Skeletal muscle satellite cell (primary cell): ENCODE data around the gene C16orf92.
"Not testable (repeated sequence)": the region's sequence is repeated elsewhere in the genome, so short reads cannot be mapped to it uniquely, and the experiment has no call there.

Experiments
- H3K27me3 ChIP-seq: 2 replicates; pipeline ENCODE4 v1.7.0; 2013; ENCODE audit warnings: low read length; ENCODE audit not compliant: control insufficient read depth, insufficient read depth
- H3K36me3 ChIP-seq: 2 replicates; pipeline ENCODE4 v1.7.0; 2013; ENCODE audit warnings: mild to moderate bottlenecking, control low read depth, low read length; ENCODE audit not compliant: insufficient read depth
- H3K4me1 ChIP-seq: 2 replicates; pipeline ENCODE4 v1.7.0; 2013; ENCODE audit warnings: low read length; ENCODE audit not compliant: control insufficient read depth, insufficient read depth
- H3K4me2 ChIP-seq: 2 replicates; pipeline ENCODE4 v1.7.0; 2013; ENCODE audit warnings: mild to moderate bottlenecking, low read length
- H3K4me3 ChIP-seq: 2 replicates; pipeline ENCODE4 v1.7.0; 2013; ENCODE audit warnings: low read length
- H3K9ac ChIP-seq: 2 replicates; pipeline ENCODE4 v1.7.0; 2013; ENCODE audit warnings: mild to moderate bottlenecking, low read depth, low read length, moderate library complexity
- H3K9me3 ChIP-seq: replicated peaks from 2 replicates; pipeline ENCODE4 v1.7.0; 2013; ENCODE audit warnings: mild to moderate bottlenecking, control low read depth, low read length

The C16orf92 gene

DNA sequence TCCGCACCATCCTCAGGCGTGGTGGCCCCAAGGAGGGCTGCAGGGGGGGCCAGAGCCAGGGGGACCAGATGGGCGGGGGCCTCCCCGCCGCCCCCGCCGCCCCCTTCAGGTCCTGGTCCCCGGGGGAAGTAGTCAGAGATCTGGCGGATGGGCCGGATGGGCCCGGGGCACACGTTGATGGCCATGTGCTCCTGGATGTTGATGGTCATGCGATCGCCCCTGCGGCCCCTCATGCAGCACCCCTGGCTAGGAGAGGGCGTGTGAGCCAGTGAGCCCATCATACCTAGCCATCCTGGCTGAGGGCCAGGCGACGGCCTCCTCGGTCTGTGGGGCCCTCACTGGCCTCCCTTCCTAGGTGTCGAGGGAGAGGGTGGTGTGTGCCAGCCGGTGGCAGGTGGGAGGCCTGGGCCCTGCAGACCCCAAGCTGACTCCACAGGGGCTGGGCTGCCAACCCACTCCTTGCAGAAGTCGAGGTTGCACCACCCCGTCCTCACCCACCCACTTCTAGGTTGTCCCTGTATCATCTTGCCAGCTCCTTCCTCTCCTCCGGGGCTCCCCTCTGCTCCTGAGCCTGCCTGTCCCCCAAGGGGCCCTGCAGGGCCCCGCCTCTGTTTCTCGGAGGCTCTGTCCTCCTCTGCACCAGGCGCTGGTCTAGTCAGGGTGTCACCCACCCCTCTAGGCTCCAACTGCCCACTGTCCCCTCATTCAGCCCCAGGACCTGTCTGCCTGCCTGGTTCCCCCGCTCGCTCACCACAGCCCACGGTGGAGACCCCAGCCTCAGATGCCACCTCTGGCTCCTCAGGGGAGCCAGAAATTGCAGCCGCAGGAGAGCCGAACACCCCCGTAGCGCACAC lies 12.8 kb upstream of the C16orf92 start:
- Histone ChIP-seq H3K9me3 (no peaks in the 10 kb centered on the region), H3K9ac (no peak overlapping the region), H3K36me3 (peaks cover 5% of the 10 kb centered on the region), H3K27me3 (peaks cover 32% of the 10 kb centered on the region), H3K4me3 (no peak overlapping the region), H3K4me1 (peaks cover 6% of the 10 kb centered on the region), H3K4me2 (peak overlapping the region; percentile 53)

DNA sequence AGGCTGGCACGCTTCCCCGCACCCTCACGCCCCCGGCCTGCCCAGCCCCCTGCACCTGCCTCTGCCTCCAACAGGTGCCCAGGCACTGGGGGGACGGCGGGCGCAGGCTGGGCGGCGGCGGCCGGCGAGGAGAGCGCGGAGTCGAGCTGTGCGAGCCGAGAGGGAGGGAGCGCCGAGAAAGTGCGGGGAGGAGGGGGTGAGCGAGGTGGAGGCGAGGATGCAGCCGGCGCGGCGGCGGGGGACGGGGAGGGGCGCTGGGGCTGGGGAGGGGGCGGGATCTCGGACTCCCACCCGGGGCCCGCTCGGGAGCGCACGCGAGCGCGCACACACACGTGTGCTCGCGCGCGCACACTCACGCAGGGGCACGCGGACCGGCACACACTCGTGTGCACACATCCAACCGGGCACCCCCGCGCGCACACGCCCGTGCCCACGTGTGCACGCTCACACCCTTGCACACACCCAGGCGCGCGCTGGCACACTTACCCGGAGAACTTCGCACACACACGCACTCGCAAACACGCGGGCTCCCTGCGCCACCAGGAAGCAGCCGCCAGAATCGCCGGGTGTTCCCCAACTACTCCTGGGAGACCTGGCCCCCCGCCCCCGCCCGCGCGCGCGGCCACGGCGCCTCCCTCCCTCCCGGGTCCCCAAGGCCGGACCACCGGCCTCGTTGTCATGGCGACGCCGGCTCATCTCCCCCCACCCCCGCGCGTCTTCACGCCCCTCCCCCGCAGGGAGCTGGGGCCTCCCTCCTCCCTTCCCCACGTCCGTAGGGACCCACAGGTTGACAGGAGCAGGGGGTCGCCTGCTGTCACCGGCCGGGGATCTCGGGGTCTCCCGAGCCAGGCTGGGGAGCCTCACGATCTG lies 11.9 kb upstream of the C16orf92 start, which contains the start of gene DOC2A:
TSS of gene DOC2A (minus strand) at position 184 of the 870 bp plus-strand sequence. CDS start 805 bp downstream, outside the sequence.
- H3K27me3 ChIP-seq, result peaks cover 32% of the 10 kb centered on the region
- peak within 1 kb of the TSS; percentile 86 for H3K4me2 ChIP-seq
- H3K36me3 ChIP-seq, result no peaks in the 10 kb centered on the region
- no peak within 1 kb of the TSS for H3K9ac ChIP-seq
- no peaks in the 10 kb centered on the region for H3K9me3 ChIP-seq
- peak within 1 kb of the TSS; percentile 61 for H3K4me3 ChIP-seq
- peaks cover 6% of the 10 kb centered on the region for H3K4me1 ChIP-seq

DNA sequence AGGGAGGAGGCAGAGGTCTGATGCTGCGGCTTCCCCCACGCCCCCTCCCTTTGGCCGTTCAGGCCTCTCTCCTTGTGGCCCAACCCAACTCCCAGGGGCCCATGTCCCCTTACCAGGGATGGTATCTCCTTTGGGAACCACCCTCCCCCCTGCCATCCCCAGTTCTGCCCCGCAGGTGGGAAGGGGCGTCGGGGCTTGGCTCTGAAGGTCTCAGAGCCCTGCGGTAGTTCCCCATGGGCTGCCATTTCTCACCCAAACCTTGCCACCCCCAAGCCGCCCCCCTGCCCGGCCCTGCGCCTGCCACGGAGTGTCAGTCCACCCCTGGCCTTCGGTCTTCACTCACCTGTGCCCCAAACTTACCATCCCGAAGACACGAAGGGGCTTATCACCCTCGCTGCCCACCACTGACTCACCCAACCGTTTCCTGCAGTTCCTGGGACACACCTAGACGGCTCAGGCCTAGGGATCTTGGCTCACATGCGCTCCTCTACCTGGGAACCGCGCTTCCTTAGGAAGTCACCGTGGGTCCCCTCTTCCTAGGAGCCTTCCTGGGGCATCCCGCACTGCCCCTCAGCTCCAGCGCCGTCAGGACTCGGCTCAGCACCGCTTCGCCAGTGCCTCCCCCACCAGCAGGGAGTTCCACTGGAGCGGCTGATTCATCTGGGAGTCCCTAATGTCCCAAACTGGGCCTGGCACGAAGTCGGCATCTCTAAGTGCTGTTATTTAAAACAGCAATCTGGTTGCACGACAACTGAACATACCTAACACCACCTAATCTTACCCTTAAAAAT lies 11.1 kb upstream of the C16orf92 start:
- no peaks in the 10 kb centered on the region for H3K36me3 ChIP-seq
- H3K4me1 ChIP-seq, result peaks cover 6% of the 10 kb centered on the region
- H3K4me3 ChIP-seq, result no peak overlapping the region
- H3K4me2 ChIP-seq, result no peak overlapping the region
- no peak overlapping the region for H3K9ac ChIP-seq
- H3K27me3 ChIP-seq, result peaks cover 39% of the 10 kb centered on the region
- no peaks in the 10 kb centered on the region for H3K9me3 ChIP-seq

GRCh38 chr16:30012598-30012997 lies 10.4 kb upstream of the C16orf92 start:
- not testable (repeated sequence) for H3K4me1 ChIP-seq, H3K4me2 ChIP-seq, H3K9ac ChIP-seq, H3K36me3 ChIP-seq, H3K4me3 ChIP-seq, H3K9me3 ChIP-seq
- H3K27me3 ChIP-seq, result peaks cover 35% of the 10 kb centered on the region

GRCh38 chr16:30015450-30015849 lies 7.5 kb upstream of the C16orf92 start:
- H3K36me3 ChIP-seq, H3K4me1 ChIP-seq, H3K9ac ChIP-seq, H3K4me3 ChIP-seq, H3K9me3 ChIP-seq, H3K4me2 ChIP-seq: not testable (repeated sequence)
- H3K27me3 ChIP-seq, result peaks cover 23% of the 10 kb centered on the region

- no peak overlapping the region for H3K4me2 ChIP-seq
- H3K27me3 ChIP-seq, result peaks cover 21% of the 10 kb centered on the region
- peaks cover 6% of the 10 kb centered on the region for H3K4me1 ChIP-seq
- no peaks in the 10 kb centered on the region for H3K36me3 ChIP-seq
- no peak overlapping the region for H3K4me3 ChIP-seq
- H3K9me3 ChIP-seq, result no peaks in the 10 kb centered on the region
- no peak overlapping the region for H3K9ac ChIP-seq
These were observed 6.3 kb upstream of the C16orf92 start for GRCh38 chr16:30016555-30017276.

DNA sequence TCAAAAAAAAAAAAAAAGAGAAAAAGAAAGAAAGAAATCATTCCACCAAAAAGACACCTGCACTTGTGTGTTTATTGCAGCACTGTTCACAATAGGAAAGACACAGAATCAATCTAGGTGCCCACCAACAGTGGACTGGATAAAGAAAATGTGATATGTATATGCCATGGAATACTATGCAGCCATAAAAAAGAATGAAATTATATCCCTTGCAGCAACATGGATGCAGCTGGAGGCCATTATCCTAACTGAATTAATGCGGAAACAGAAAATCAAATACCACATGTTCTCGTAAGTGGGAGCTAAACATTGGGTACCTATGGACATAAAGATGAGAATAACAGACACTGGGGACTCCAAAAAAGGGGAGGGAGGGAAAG lies 5.7 kb upstream of the C16orf92 start:
- Histone ChIP-seq H3K4me2 (no peak overlapping the region), H3K9ac (no peak overlapping the region), H3K4me1 (peaks cover 6% of the 10 kb centered on the region), H3K9me3 (no peaks in the 10 kb centered on the region), H3K36me3 (no peaks in the 10 kb centered on the region), H3K4me3 (no peak overlapping the region), H3K27me3 (peaks cover 16% of the 10 kb centered on the region)

DNA sequence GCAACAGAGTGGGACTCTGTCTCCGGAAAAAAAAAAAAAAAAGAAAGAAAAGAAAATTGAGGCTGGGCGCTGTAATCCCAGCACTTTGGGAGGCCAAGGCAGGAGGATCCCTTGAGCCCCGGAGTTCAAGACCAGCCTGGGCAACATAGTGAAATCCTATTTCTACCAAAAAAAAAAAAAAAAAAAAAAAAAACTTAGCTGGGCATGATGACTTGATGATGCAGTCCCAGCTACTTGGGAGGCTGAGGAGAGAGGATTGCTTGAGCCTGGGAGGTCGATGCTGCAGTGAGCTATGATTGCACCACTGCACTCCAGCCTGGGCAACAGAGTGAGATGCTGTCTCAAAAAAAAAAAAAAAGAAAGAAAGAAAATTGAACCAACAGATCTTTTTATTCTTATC lies 5.1 kb upstream of the C16orf92 start:
- H3K27me3 ChIP-seq, result peaks cover 16% of the 10 kb centered on the region
- not testable (repeated sequence) for H3K9ac ChIP-seq, H3K36me3 ChIP-seq, H3K4me1 ChIP-seq, H3K9me3 ChIP-seq, H3K4me3 ChIP-seq, H3K4me2 ChIP-seq

DNA sequence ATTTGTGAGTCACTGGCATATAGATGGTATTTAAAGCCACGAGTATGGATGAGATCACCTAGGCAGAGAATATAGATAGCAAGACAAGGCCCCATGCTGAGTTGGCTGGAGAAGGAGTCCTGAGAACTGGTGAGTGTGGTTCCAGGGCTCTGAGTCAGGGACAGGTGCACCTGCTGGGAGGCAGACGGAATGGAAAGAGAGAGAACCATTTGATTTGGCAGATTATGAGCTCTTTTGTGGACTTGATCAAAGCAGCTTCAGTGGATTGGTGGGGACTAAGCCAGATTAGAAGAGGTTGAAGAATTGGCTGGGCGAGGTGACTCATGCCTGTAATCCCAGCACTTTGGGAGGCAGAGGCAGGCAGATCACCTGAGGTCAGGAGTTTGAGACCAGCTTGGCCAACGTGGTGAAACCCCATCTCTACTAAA lies 4.3 kb upstream of the C16orf92 start:
- H3K4me3 ChIP-seq, result no peak overlapping the region
- H3K4me2 ChIP-seq, result no peak overlapping the region
- no peaks in the 10 kb centered on the region for H3K9me3 ChIP-seq
- H3K36me3 ChIP-seq, result no peaks in the 10 kb centered on the region
- peaks cover 6% of the 10 kb centered on the region for H3K4me1 ChIP-seq
- peaks cover 23% of the 10 kb centered on the region for H3K27me3 ChIP-seq
- H3K9ac ChIP-seq, result no peak overlapping the region

- H3K4me3 ChIP-seq, result no peak overlapping the region
- H3K4me1 ChIP-seq, result peaks cover 6% of the 10 kb centered on the region
- H3K9me3 ChIP-seq, result no peaks in the 10 kb centered on the region
- no peaks in the 10 kb centered on the region for H3K36me3 ChIP-seq
- H3K27me3 ChIP-seq, result peaks cover 48% of the 10 kb centered on the region
- no peak overlapping the region for H3K4me2 ChIP-seq
- no peak overlapping the region for H3K9ac ChIP-seq
These were observed 588 bp downstream of the C16orf92 start for GRCh38 chr16:30023586-30023985.
